HG03039 (cell line): Measurements from ENCODE around the gene CDH4.

Source experiments
- ATAC-seq: cut with Tn5 transposase; IDR thresholded peaks from one replicate; pipeline ENCODE4 v1.9.1; 2021; ENCODE audit warnings: mild to moderate bottlenecking, moderate library complexity; ENCODE audit not compliant: unreplicated experiment

Gene CDH4

GRCh38 chr20:61299618-61300017 lies 47.6 kb downstream of the CDH4 start:
- no peak for ATAC-seq

- ATAC-seq: no peak
Observed at GRCh38 chr20:61300293-61300692, 48.2 kb downstream of the CDH4 start.

- ATAC-seq: no peak
Observed at GRCh38 chr20:61300709-61301108, 48.6 kb downstream of the CDH4 start.

- no peak for ATAC-seq
Observed at GRCh38 chr20:61301711-61302525, 49.9 kb downstream of the CDH4 start.

GRCh38 chr20:61303217-61303616 lies 51.2 kb downstream of the CDH4 start:
- ATAC-seq: no peak

- no peak for ATAC-seq
Observed at GRCh38 chr20:61303675-61304074, 51.6 kb downstream of the CDH4 start.

GRCh38 chr20:61304750-61305149 lies 52.7 kb downstream of the CDH4 start:
- ATAC-seq: no peak

GRCh38 chr20:61306937-61307475 lies 54.9 kb downstream of the CDH4 start:
- no peak for ATAC-seq

- no peak for ATAC-seq
Observed at GRCh38 chr20:61307686-61308476, 55.8 kb downstream of the CDH4 start.

- no peak for ATAC-seq
Observed at GRCh38 chr20:61308477-61308774, 56.4 kb downstream of the CDH4 start.

GRCh38 chr20:61310954-61311353 lies 58.9 kb downstream of the CDH4 start:
- ATAC-seq: no peak

- no peak for ATAC-seq
Observed at GRCh38 chr20:61311656-61312387, 59.8 kb downstream of the CDH4 start.

- no peak for ATAC-seq
Observed at GRCh38 chr20:61312925-61313324, 60.9 kb downstream of the CDH4 start.

- ATAC-seq: no peak
Observed at GRCh38 chr20:61313396-61313795, 61.3 kb downstream of the CDH4 start.

GRCh38 chr20:61314326-61315010 lies 62.4 kb downstream of the CDH4 start:
- ATAC-seq: no peak

GRCh38 chr20:61315319-61315718 lies 63.3 kb downstream of the CDH4 start:
- no peak for ATAC-seq

GRCh38 chr20:61316346-61316745 lies 64.3 kb downstream of the CDH4 start:
- ATAC-seq: no peak

- no peak for ATAC-seq
Observed at GRCh38 chr20:61317966-61318530, 66.0 kb downstream of the CDH4 start.

- ATAC-seq: no peak
Observed at GRCh38 chr20:61320691-61321425, 68.8 kb downstream of the CDH4 start.

GRCh38 chr20:61321481-61321880 lies 69.4 kb downstream of the CDH4 start:
- ATAC-seq: no peak
